H9 (cell line): ENCODE results near the gene NAA16. TPM values are rescaled to one million over a fixed set of nuclear protein-coding genes. Genes with fewer than 3 reads are reported as not detected.
"Not testable (repeated sequence)": the region's sequence is repeated elsewhere in the genome, so short reads cannot be mapped to it uniquely, and the experiment has no call there.

Source experiments
- DNase-seq: peaks from one replicate; pipeline ENCODE4 v3.0.0-alpha.2; 2017
- H2AFZ ChIP-seq: one replicate; pipeline ENCODE4 v1.6.1; 2013; ENCODE audit warnings: mild to moderate bottlenecking, low read length, control low read depth, moderate library complexity
- H2AK5ac ChIP-seq: 2 replicates; pipeline ENCODE4 v1.6.1; 2013; ENCODE audit warnings: low read length, control low read depth, mixed read lengths; ENCODE audit not compliant: insufficient read length
- H2BK120ac ChIP-seq: one replicate; pipeline ENCODE4 v1.6.1; 2013; ENCODE audit warnings: low read depth, mild to moderate bottlenecking, low read length, control low read depth, inconsistent platforms; ENCODE audit not compliant: poor library complexity, severe bottlenecking
- H2BK12ac ChIP-seq: 2 replicates; pipeline ENCODE4 v1.6.1; 2013; ENCODE audit warnings: low read length, control low read depth, mixed read lengths, low read depth; ENCODE audit not compliant: insufficient read length
- H2BK15ac ChIP-seq: 2 replicates; pipeline ENCODE4 v1.6.1; 2013; ENCODE audit warnings: low read depth, low read length, control low read depth
- H2BK20ac ChIP-seq: one replicate; pipeline ENCODE4 v1.6.1; 2013; ENCODE audit warnings: low read depth, mild to moderate bottlenecking, low read length, control low read depth, inconsistent platforms; ENCODE audit not compliant: poor library complexity, severe bottlenecking
- H2BK5ac ChIP-seq: 2 replicates; pipeline ENCODE4 v1.6.1; 2013; ENCODE audit warnings: low read length, control low read depth, mixed read lengths; ENCODE audit not compliant: insufficient read length
- H3K14ac ChIP-seq: 2 replicates; pipeline ENCODE4 v1.6.1; 2013; ENCODE audit warnings: low read length, control low read depth; ENCODE audit not compliant: insufficient read depth
- H3K18ac ChIP-seq: 2 replicates; pipeline ENCODE4 v1.6.1; 2013; ENCODE audit warnings: low read depth, mild to moderate bottlenecking, mixed read lengths, low read length, control low read depth; ENCODE audit not compliant: insufficient read length
- H3K23ac ChIP-seq: 2 replicates; pipeline ENCODE4 v1.6.1; 2013; ENCODE audit warnings: low read length, control low read depth, mixed read lengths, low read depth; ENCODE audit not compliant: insufficient read length
- H3K23me2 ChIP-seq: 2 replicates; pipeline ENCODE4 v1.6.1; 2013; ENCODE audit warnings: low read depth, mild to moderate bottlenecking, mixed read lengths, low read length, control low read depth; ENCODE audit not compliant: insufficient read length, poor library complexity, severe bottlenecking
- H3K27ac ChIP-seq: 2 replicates; pipeline ENCODE4 v1.5.1; 2013; ENCODE audit warnings: low read length, control low read depth, mixed read lengths, low read depth; ENCODE audit not compliant: insufficient read length
- H3K27me3 ChIP-seq: 2 replicates; pipeline ENCODE4 v1.6.1; 2013; ENCODE audit warnings: low read length, control low read depth, inconsistent platforms; ENCODE audit not compliant: insufficient read depth
- H3K4ac ChIP-seq: 2 replicates; pipeline ENCODE4 v1.6.1; 2013; ENCODE audit warnings: low read depth, mild to moderate bottlenecking, control low read depth, inconsistent platforms, low read length, moderate library complexity
- H3K4me1 ChIP-seq: 2 replicates; pipeline ENCODE4 v1.6.1; 2013; ENCODE audit warnings: low read length, control low read depth, inconsistent platforms; ENCODE audit not compliant: insufficient read depth
- H3K4me2 ChIP-seq: 2 replicates; pipeline ENCODE4 v1.6.1; 2013; ENCODE audit warnings: low read length, control low read depth, mixed read lengths; ENCODE audit not compliant: insufficient read length, insufficient read depth
- H3K56ac ChIP-seq: 2 replicates; pipeline ENCODE4 v1.6.1; 2013; ENCODE audit warnings: low read depth, mild to moderate bottlenecking, mixed read lengths, low read length, control low read depth; ENCODE audit not compliant: insufficient read length
- H3K79me1 ChIP-seq: 2 replicates; pipeline ENCODE4 v1.6.1; 2013; ENCODE audit warnings: low read depth, mild to moderate bottlenecking, moderate library complexity, low read length, control low read depth, inconsistent platforms; ENCODE audit not compliant: insufficient read depth, poor library complexity, severe bottlenecking
- H3K79me2 ChIP-seq: 2 replicates; pipeline ENCODE4 v1.6.1; 2013; ENCODE audit warnings: low read length, control low read depth, inconsistent platforms; ENCODE audit not compliant: insufficient read depth
- H3K9ac ChIP-seq: 2 replicates; pipeline ENCODE4 v1.6.1; 2013; ENCODE audit warnings: low read length, control low read depth, mixed read lengths; ENCODE audit not compliant: insufficient read length; ENCODE audit errors: extremely low read depth
- H3K9me3 ChIP-seq: one replicate; pipeline ENCODE4 v1.6.1; 2013; ENCODE audit warnings: low read depth, low read length, inconsistent platforms; ENCODE audit not compliant: control insufficient read depth
- H3T11ph ChIP-seq: one replicate; pipeline ENCODE4 v1.6.1; 2013; ENCODE audit warnings: mild to moderate bottlenecking, low read length, control low read depth, inconsistent platforms
- H4K20me1 ChIP-seq: one replicate; pipeline ENCODE4 v1.6.1; 2013; ENCODE audit not compliant: control insufficient read depth, insufficient read length, insufficient read depth
- H4K5ac ChIP-seq: 2 replicates; pipeline ENCODE4 v1.6.1; 2013; ENCODE audit warnings: low read depth, mild to moderate bottlenecking, mixed read lengths, low read length, control low read depth; ENCODE audit not compliant: insufficient read length
- H4K8ac ChIP-seq: replicated peaks from 2 replicates; pipeline ENCODE4 v1.6.1; 2013; ENCODE audit warnings: low read length, control low read depth, mixed read lengths, low read depth; ENCODE audit not compliant: insufficient read length
- H4K91ac ChIP-seq: 2 replicates; pipeline ENCODE4 v1.6.1; 2013; ENCODE audit warnings: low read depth, mild to moderate bottlenecking, moderate library complexity, mixed read lengths, low read length, control low read depth; ENCODE audit not compliant: insufficient read length
- H3K27ac Mint-ChIP-seq, 3 experiments: 2 replicates in 2 of 3; 3 replicates in 1 of 3; pipeline ENCODE4 v1.8.0; 2020 to 2021; ENCODE audit warnings: mixed read lengths in 3 of 3, mild to moderate bottlenecking in 1 of 3, moderate library complexity in 1 of 3
- H3K27me3 Mint-ChIP-seq: 2 replicates; pipeline ENCODE4 v1.8.0; 2021; ENCODE audit warnings: low read depth, mild to moderate bottlenecking, moderate library complexity, mixed read lengths
- H3K36me3 Mint-ChIP-seq, 3 experiments: 2 replicates in 2 of 3; 3 replicates in 1 of 3; pipeline ENCODE4 v1.8.0; 2020 to 2021; ENCODE audit warnings: low read depth in 3 of 3, mixed read lengths in 3 of 3; ENCODE audit not compliant: insufficient read depth in 1 of 3
- H3K4me1 Mint-ChIP-seq, 2 experiments: 2 replicates each; pipeline ENCODE4 v1.8.0; 2020; ENCODE audit warnings: mixed read lengths in 2 of 2
- H3K4me3 Mint-ChIP-seq, 2 experiments: 2 replicates in 1 of 2; 3 replicates in 1 of 2; pipeline ENCODE4 v1.8.0; 2020 to 2021; ENCODE audit warnings: mild to moderate bottlenecking in 2 of 2, mixed read lengths in 2 of 2, moderate library complexity in 1 of 2
- H3K9me3 Mint-ChIP-seq, 2 experiments: 2 replicates in 1 of 2; 3 replicates in 1 of 2; pipeline ENCODE4 v1.8.0; 2020; ENCODE audit warnings: mild to moderate bottlenecking in 2 of 2, mixed read lengths in 2 of 2, moderate library complexity in 1 of 2
- WGBS: extraction: QIAGEN DNeasy Blood & Tissue Kit; methylation state at CpG from one replicate; pipeline ENCODE4 v1.1.7; 2013; ENCODE audit warnings: missing lambda C conversion rate, low lambda C conversion rate, mixed read lengths; ENCODE audit not compliant: insufficient read length; ENCODE audit errors: extremely low coverage; 5-methylcytosine and 5-hydroxymethylcytosine counted together
- total RNA-seq: library from RNA; stranded (reverse); gene quantifications from 2 replicates; pipeline ENCODE4 v1.2.1, GENCODE V29; 2021

The NAA16 gene
- total RNA-seq, 1 experiment from 2014 or later, result 37.7 TPM

GRCh38 chr13:41424675-41425074, 113.6 kb downstream of the NAA16 start:
- H3K23ac ChIP-seq, H3K27ac ChIP-seq, H4K8ac ChIP-seq, H3K23me2 ChIP-seq, H3K27me3 ChIP-seq, H3K9me3 Mint-ChIP-seq, H2BK20ac ChIP-seq, H2BK12ac ChIP-seq, H2BK5ac ChIP-seq, H3T11ph ChIP-seq, H3K4ac ChIP-seq, H3K79me1 ChIP-seq, H2BK15ac ChIP-seq, H4K20me1 ChIP-seq, H2AFZ ChIP-seq, H3K79me2 ChIP-seq, H4K91ac ChIP-seq, H3K56ac ChIP-seq, H3K36me3 Mint-ChIP-seq, H3K27ac Mint-ChIP-seq, H3K4me2 ChIP-seq, H3K14ac ChIP-seq, H2AK5ac ChIP-seq, DNase-seq, H3K4me3 Mint-ChIP-seq, H3K9me3 ChIP-seq, H4K5ac ChIP-seq, H2BK120ac ChIP-seq, H3K18ac ChIP-seq, H3K9ac ChIP-seq, H3K4me1 ChIP-seq: not testable (repeated sequence)
- Mint-ChIP-seq H3K27me3 (peaks cover 19% of the 10 kb centered on the region), H3K4me1 (peaks cover 14 to 16% of the 10 kb centered on the region in 2 experiments)
- WGBS, result no CpG with 5 or more reads among the region's 6 CpGs
